ENCODE data around the gene SLCO1C1.

Gene SLCO1C1

DNA sequence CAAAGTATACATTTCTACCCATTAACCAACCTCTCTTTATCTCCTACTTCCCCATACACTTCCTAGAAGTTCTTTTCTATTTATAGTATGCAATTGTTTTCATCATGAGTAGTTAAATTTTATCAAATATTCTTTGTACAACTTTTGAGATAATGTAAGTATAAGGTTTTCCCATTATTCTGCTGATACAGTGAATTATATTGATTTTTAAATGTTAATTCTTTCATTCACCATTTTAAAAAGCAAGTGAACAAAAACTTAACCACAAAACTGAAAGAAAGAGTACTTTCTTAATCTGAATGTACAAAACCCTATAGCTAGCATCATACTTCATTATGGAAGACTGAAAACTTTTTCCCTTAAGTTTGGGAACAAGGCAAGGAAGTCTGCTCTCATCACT lies 105.9 kb downstream of the SLCO1C1 start:
- no peak for DNase-seq

Data from NCI-H1092 treated with DMSO at 0.1 percent for 48 hours (cell line).